HepG2 (cell line): ENCODE results near the gene MTIF2. TPM values are rescaled to one million over a fixed set of nuclear protein-coding genes. Genes with fewer than 3 reads are reported as not detected.
A peak's percentile ranks its signal among the peaks of the same experiment; 100 is the strongest.

ENCODE experiments used
- CBX1 ChIP-seq: IDR thresholded peaks from one replicate; pipeline ENCODE4 v1.6.1; 2016; ENCODE audit warnings: antibody characterized with exemption, low read depth
- CBX5 ChIP-seq: sonication (generic); formaldehyde crosslinking; IDR thresholded peaks from 2 replicates; pipeline ENCODE4 v1.4.0; 2020; ENCODE audit warnings: missing genetic modification reagents, borderline replicate concordance
- ERF ChIP-seq: IDR thresholded peaks from 2 replicates; pipeline ENCODE4 v1.6.1; 2018; ENCODE audit warnings: missing biosample characterization, missing genetic modification reagents
- KAT7 ChIP-seq: IDR thresholded peaks from 2 replicates; pipeline ENCODE4 v1.6.1; 2018; ENCODE audit warnings: borderline replicate concordance, missing compliant biosample characterization
- KLF15 ChIP-seq: sonication (generic); formaldehyde crosslinking; IDR thresholded peaks from 2 replicates; pipeline ENCODE4 v1.8.1; 2023; ENCODE audit warnings: borderline replicate concordance, mild to moderate bottlenecking, inconsistent platforms, missing genetic modification reagents, mixed read lengths
- MAZ ChIP-seq, 2 experiments: sonication (generic) in 1 of 2; formaldehyde crosslinking in 1 of 2; IDR thresholded peaks; 2 replicates each; pipeline versions ENCODE4 v1.5.0 to v1.6.1; 2012 to 2020; ENCODE audit warnings: low read depth in 2 of 2, mild to moderate bottlenecking in 2 of 2, borderline replicate concordance in 1 of 2, improper control_type of control experiment in 1 of 2, low read length in 1 of 2, missing genetic modification reagents in 1 of 2, moderate library complexity in 1 of 2
- MYNN ChIP-seq: sonication (generic); formaldehyde crosslinking; IDR thresholded peaks from 2 replicates; pipeline ENCODE4 v1.4.0; 2020; ENCODE audit warnings: mild to moderate bottlenecking, low read depth, missing genetic modification reagents
- NFIC ChIP-seq: IDR thresholded peaks from 2 replicates; pipeline ENCODE4 v1.6.1; 2012; ENCODE audit warnings: mild to moderate bottlenecking, low read length, inconsistent platforms
- NR2C2 ChIP-seq: sonication (generic); formaldehyde crosslinking; IDR thresholded peaks from 2 replicates; pipeline ENCODE4 v1.4.0; 2020; ENCODE audit warnings: missing genetic modification reagents, mild to moderate bottlenecking, moderate library complexity, borderline replicate concordance
- PHF20 ChIP-seq: sonication (generic); formaldehyde crosslinking; IDR thresholded peaks from 2 replicates; pipeline ENCODE4 v1.5.0; 2020; ENCODE audit warnings: mild to moderate bottlenecking, missing genetic modification reagents
- POLR2AphosphoS5 ChIP-seq: IDR thresholded peaks from 2 replicates; pipeline ENCODE4 v1.6.1; 2012; ENCODE audit warnings: low read depth, low read length
- RBAK ChIP-seq: sonication (generic); formaldehyde crosslinking; IDR thresholded peaks from 2 replicates; pipeline ENCODE4 v1.5.1; 2020; ENCODE audit warnings: mild to moderate bottlenecking, missing genetic modification reagents
- RFX1 ChIP-seq: fragments of 450-650 bp; IDR thresholded peaks from 2 replicates; pipeline ENCODE4 v1.6.1; 2017
- SAFB2 ChIP-seq: sonication (generic); formaldehyde crosslinking; IDR thresholded peaks from 2 replicates; pipeline ENCODE4 v1.5.1; 2020; ENCODE audit warnings: missing genetic modification reagents, low read depth, mild to moderate bottlenecking, borderline replicate concordance
- TEAD3 ChIP-seq: optimal IDR thresholded peaks from 2 replicates; pipeline ENCODE3; 2016; ENCODE audit warnings: borderline replicate concordance
- WIZ ChIP-seq: sonication (generic); formaldehyde crosslinking; IDR thresholded peaks from 2 replicates; pipeline ENCODE4 v1.5.1; 2020; ENCODE audit warnings: mild to moderate bottlenecking, missing genetic modification reagents
- ZBTB42 ChIP-seq: sonication (generic); formaldehyde crosslinking; IDR thresholded peaks from 2 replicates; pipeline ENCODE4 v1.5.0; 2020; ENCODE audit warnings: mild to moderate bottlenecking, missing genetic modification reagents
- ZBTB7A ChIP-seq: sonication (generic); formaldehyde crosslinking; IDR thresholded peaks from 2 replicates; pipeline ENCODE4 v1.8.0; 2022; ENCODE audit warnings: mild to moderate bottlenecking, missing genetic modification reagents
- ZBTB7B ChIP-seq: sonication (generic); formaldehyde crosslinking; IDR thresholded peaks from 2 replicates; pipeline ENCODE4 v1.4.0; 2020; ENCODE audit warnings: missing genetic modification reagents
- ZFP41 ChIP-seq: sonication (generic); formaldehyde crosslinking; IDR thresholded peaks from 2 replicates; pipeline ENCODE4 v1.4.0; 2020; ENCODE audit warnings: mild to moderate bottlenecking, missing genetic modification reagents, borderline replicate concordance
- ZNF333 ChIP-seq: sonication (generic); formaldehyde crosslinking; IDR thresholded peaks from 2 replicates; pipeline ENCODE4 v1.4.0; 2020; ENCODE audit warnings: mild to moderate bottlenecking, missing genetic modification reagents, borderline replicate concordance
- ZNF33B ChIP-seq: sonication (generic); formaldehyde crosslinking; IDR thresholded peaks from 2 replicates; pipeline ENCODE4 v1.5.1; 2020; ENCODE audit warnings: mild to moderate bottlenecking, missing genetic modification reagents
- ZNF546 ChIP-seq: sonication (generic); formaldehyde crosslinking; conservative IDR thresholded peaks from 2 replicates; pipeline ENCODE4 v1.8.1; 2023; ENCODE audit warnings: mild to moderate bottlenecking, missing genetic modification reagents
- polyA plus RNA-seq, 8 experiments: library from polyadenylated mRNA; depleted of rRNA in 3 of 8; stranded (reverse) in 7 of 8; unstranded in 1 of 8; fragments of >200 nt; fragmentation: Illumina TruSeq in 4 of 8; extraction: Trizol in 4 of 8; gene quantifications; 2 replicates each; pipeline versions ENCODE4 v1.2.1 to v1.2.3, GENCODE V29; 2011 to 2016; ENCODE audit warnings: low read depth in 4 of 8, missing spikeins in 1 of 8, mixed read lengths in 1 of 8; ENCODE audit not compliant: insufficient read depth in 1 of 8
- total RNA-seq, 5 experiments: library from RNA; depleted of rRNA; stranded (reverse); fragments of >200 nt; fragmentation: Illumina TruSeq; extraction: Trizol; gene quantifications; 2 replicates each; pipeline ENCODE4 v1.2.3, GENCODE V29; 2016; ENCODE audit warnings: low read depth in 1 of 5
- TF ChIP-seq, protein P1 (sequence below): sonication (generic); formaldehyde crosslinking; IDR thresholded peaks from 2 replicates; pipeline ENCODE4 v1.4.0; 2020; ENCODE audit warnings: missing genetic modification reagents
- TF ChIP-seq, protein P2 (sequence below), 2 experiments: IDR thresholded peaks; 2 replicates each; pipeline ENCODE4 v1.6.1; 2011 to 2012; ENCODE audit warnings: low read length in 2 of 2, borderline replicate concordance in 1 of 2, low read depth in 1 of 2, mild to moderate bottlenecking in 1 of 2, moderate library complexity in 1 of 2

MTIF2 gene
- total and polyA plus RNA-seq, 2 of the 13 experiments (the other 11 are each of a cell fraction or from before 2014, with no cell fraction given) = 32.1 to 92.1 TPM

DNA sequence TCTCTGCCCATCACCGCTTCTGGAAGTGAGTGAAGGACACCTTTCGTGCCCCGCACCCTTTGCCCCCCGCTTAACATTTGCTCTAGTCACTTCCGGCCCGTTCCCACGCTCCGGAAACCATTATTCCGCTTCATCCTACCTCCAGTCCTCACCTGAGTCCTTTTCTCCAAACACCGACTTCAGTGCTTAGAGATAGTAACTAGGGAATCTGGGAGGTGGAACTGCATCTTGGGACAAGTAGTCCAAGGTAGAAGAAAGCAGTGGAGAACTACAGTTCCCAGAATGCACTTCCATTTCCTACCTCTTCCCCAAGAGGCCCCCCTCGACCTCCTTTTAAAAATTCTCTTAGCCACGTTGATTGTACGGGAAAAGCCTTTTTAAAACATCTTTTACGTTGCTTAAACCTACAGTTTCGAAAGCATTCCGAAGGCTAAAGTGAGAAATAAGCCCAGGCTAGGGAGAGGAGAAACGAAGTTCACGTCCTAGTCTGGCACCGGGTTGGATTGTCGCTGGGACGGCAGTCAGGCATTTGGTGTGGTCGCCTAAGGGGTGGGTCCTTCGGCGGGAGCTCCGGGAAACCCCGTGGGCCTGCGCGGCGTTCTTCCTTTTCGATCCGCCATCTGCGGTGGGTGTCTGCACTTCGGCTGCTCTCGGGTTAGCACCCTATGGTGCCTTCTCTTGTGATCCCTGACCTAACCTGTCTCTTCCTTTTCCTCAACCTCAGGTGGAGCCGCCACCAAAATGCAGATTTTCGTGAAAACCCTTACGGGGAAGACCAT lies 36.8 kb downstream of the MTIF2 start, which contains the start of the genes CLHC1 and RPS27A (continued):
- peak; percentile 27; the same call in 1 of the 2 replicates for TF ChIP-seq ZNF33B (CRISPR knock-in tag)
- peak; percentile 4 for TF ChIP-seq TEAD3
- TF ChIP-seq PHF20 (CRISPR knock-in tag) = peak; percentile 78
- no peak; the same call in 1 of the 2 replicates for TF ChIP-seq NFIC
- TF ChIP-seq RBAK (CRISPR knock-in tag) = no peak
- TF ChIP-seq SAFB2 (CRISPR knock-in tag) = peak; percentile 14; the same call in 1 of the 2 replicates
- TF ChIP-seq ZFP41 (CRISPR knock-in tag) = no peak
- TF ChIP-seq CBX1 = peak; percentile 85
- TF ChIP-seq KAT7 (CRISPR knock-in tag) = peak; percentile 30; the same call in 1 of the 2 replicates
- peak; percentile 97 for TF ChIP-seq POLR2AphosphoS5
- TF ChIP-seq WIZ (CRISPR knock-in tag) = no peak; the same call in 1 of the 2 replicates
- peak; percentile 91 for TF ChIP-seq ZNF546 (CRISPR knock-in tag)
- peak; percentile 37; the same call in 1 of the 2 replicates for TF ChIP-seq KLF15 (CRISPR knock-in tag)
- TF ChIP-seq, protein P1, sequence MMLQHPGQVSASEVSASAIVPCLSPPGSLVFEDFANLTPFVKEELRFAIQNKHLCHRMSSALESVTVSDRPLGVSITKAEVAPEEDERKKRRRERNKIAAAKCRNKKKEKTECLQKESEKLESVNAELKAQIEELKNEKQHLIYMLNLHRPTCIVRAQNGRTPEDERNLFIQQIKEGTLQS (CRISPR knock-in tag) = no peak; the same call in 1 of the 2 replicates
- TF ChIP-seq, protein P2, sequence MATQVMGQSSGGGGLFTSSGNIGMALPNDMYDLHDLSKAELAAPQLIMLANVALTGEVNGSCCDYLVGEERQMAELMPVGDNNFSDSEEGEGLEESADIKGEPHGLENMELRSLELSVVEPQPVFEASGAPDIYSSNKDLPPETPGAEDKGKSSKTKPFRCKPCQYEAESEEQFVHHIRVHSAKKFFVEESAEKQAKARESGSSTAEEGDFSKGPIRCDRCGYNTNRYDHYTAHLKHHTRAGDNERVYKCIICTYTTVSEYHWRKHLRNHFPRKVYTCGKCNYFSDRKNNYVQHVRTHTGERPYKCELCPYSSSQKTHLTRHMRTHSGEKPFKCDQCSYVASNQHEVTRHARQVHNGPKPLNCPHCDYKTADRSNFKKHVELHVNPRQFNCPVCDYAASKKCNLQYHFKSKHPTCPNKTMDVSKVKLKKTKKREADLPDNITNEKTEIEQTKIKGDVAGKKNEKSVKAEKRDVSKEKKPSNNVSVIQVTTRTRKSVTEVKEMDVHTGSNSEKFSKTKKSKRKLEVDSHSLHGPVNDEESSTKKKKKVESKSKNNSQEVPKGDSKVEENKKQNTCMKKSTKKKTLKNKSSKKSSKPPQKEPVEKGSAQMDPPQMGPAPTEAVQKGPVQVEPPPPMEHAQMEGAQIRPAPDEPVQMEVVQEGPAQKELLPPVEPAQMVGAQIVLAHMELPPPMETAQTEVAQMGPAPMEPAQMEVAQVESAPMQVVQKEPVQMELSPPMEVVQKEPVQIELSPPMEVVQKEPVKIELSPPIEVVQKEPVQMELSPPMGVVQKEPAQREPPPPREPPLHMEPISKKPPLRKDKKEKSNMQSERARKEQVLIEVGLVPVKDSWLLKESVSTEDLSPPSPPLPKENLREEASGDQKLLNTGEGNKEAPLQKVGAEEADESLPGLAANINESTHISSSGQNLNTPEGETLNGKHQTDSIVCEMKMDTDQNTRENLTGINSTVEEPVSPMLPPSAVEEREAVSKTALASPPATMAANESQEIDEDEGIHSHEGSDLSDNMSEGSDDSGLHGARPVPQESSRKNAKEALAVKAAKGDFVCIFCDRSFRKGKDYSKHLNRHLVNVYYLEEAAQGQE (IDR thresholded peaks at IDR 0.05; ENCODE audit: borderline replicate concordance in 1 of 2, low read depth in 1 of 2, low read length in 2 of 2) = peak in 1 of 2 experiments; percentile 82; a peak in 2 of 4 replicates
- peak; percentile 91 for TF ChIP-seq RFX1
- 0 out of 2 replicates have a peak, but pooled peaks have one; percentile 58 for TF ChIP-seq ZBTB7A (CRISPR knock-in tag)
- no peak; the same call in 1 of the 2 replicates for TF ChIP-seq MAZ (IDR thresholded peaks at IDR 0.05; ENCODE audit: borderline replicate concordance, low read depth, low read length)
- peak; percentile 51; the same call in 1 of the 2 replicates for TF ChIP-seq MAZ (CRISPR knock-in tag; IDR thresholded peaks at IDR 0.05; ENCODE audit: low read depth)
- no peak for TF ChIP-seq ZBTB42 (CRISPR knock-in tag)
- TF ChIP-seq ZNF333 (CRISPR knock-in tag) = peak; percentile 36; the same call in 1 of the 2 replicates
- peak; percentile 88 for TF ChIP-seq NR2C2 (CRISPR knock-in tag)
- TF ChIP-seq ZBTB7B = peak; percentile 34; the same call in 1 of the 2 replicates
- TF ChIP-seq ERF = peak; percentile 62
- TF ChIP-seq MYNN (CRISPR knock-in tag) = no peak; the same call in 1 of the 2 replicates
- peak; percentile 63; the same call in 1 of the 2 replicates for TF ChIP-seq CBX5 (CRISPR knock-in tag)
